ENCODE measurements around the gene ERBIN. TPM values are rescaled to one million over a fixed set of nuclear protein-coding genes. Genes with fewer than 3 reads are reported as not detected.
"Not testable (repeated sequence)": the region's sequence is repeated elsewhere in the genome, so short reads cannot be mapped to it uniquely, and the experiment has no call there.

ERBIN gene
- polyA plus RNA-seq, 1 of the 3 experiments (the other 2 are of a cell fraction): 10.3 TPM

GRCh38 chr5:65970481-65971367 is 44.3 kb downstream of the ERBIN start (continued):
- TF ChIP-seq POLR2AphosphoS5 (IDR thresholded peaks at IDR 0.05; ENCODE audit: low read depth, low read length) (no peak), ZBTB33 (IDR thresholded peaks at IDR 0.05; ENCODE audit: borderline replicate concordance, low read depth) (no peak), TCF12 (IDR thresholded peaks at IDR 0.05) (no peak)

GRCh38 chr5:65971643-65972042 is 45.3 kb downstream of the ERBIN start:
- Histone ChIP-seq H3K79me2 (ENCODE audit: insufficient read depth) (peaks cover 99% of the 10 kb centered on the region), H4K20me1 (ENCODE audit: insufficient read depth) (peaks cover 91% of the 10 kb centered on the region), H3K9me3 (no peaks in the 10 kb centered on the region), H2AFZ (ENCODE audit: low read depth) (no peak overlapping the region), H3K4me1 (ENCODE audit: control insufficient read depth in 1 of 2, insufficient read depth in 2 of 2, low read depth in 1 of 2, low read length in 1 of 2) (peaks cover 4 to 18% of the 10 kb centered on the region in 2 experiments; a peak in 3 of 4 replicates), H3K27ac (ENCODE audit: low read depth in 2 of 2, low read length in 1 of 2) (no peak overlapping the region), H3K27me3 (ENCODE audit: insufficient read depth) (no peaks in the 10 kb centered on the region), H3K4me2 (no peak overlapping the region), H3F3A (replicated peaks; ENCODE audit: insufficient read depth) (no peaks in the 10 kb centered on the region), H3K4me3 (ENCODE audit: low read depth in 2 of 2, low read length in 1 of 2) (no peak overlapping the region), H3K36me3 (replicated peaks in 1 of 2; ENCODE audit: control insufficient read depth in 1 of 2, insufficient read depth in 2 of 2, low read length in 1 of 2) (peaks cover 0 to 9% of the 10 kb centered on the region in 2 experiments), H3K9ac (no peak overlapping the region), H3K9me2 (no peaks in the 10 kb centered on the region)
- ChIA-PET POLR2A (no interaction called here), CTCF (interaction anchor here (1.2 kb wide), 2 partner anchors 15 to 35 kb away, joined by 3 to 4 read pairs; no protein-coding TSS in a partner anchor)
- TF ChIP-seq MAX (IDR thresholded peaks at IDR 0.05; ENCODE audit: low read depth): no peak
- no peak for TF ChIP-seq PBX3 (IDR thresholded peaks at IDR 0.05)
- no peak for TF ChIP-seq USF1 (IDR thresholded peaks at IDR 0.05; ENCODE audit: borderline replicate concordance, low read depth)
- no peak for TF ChIP-seq YY1 (IDR thresholded peaks at IDR 0.05; ENCODE audit: low read depth)
- TF ChIP-seq ELF1 (IDR thresholded peaks at IDR 0.05): no peak
- no peak for TF ChIP-seq CHD2 (IDR thresholded peaks at IDR 0.05; ENCODE audit: low read length, partially characterized antibody)
- TF ChIP-seq RCOR1 (IDR thresholded peaks at IDR 0.05; ENCODE audit: low read length): no peak
- TF ChIP-seq NFIC (IDR thresholded peaks at IDR 0.05; ENCODE audit: borderline replicate concordance): no peak
- no peak for TF ChIP-seq RXRA (IDR thresholded peaks at IDR 0.05; ENCODE audit: borderline replicate concordance, low read depth)
- TF ChIP-seq SMC3 (IDR thresholded peaks at IDR 0.05; ENCODE audit: low read depth, low read length): no peak
- no peak for TF ChIP-seq EZH2phosphoT487 (IDR thresholded peaks at IDR 0.05; ENCODE audit: borderline replicate concordance, low read depth)
- no peak for TF ChIP-seq RFX5 (IDR thresholded peaks at IDR 0.05; ENCODE audit: low read length)
- TF ChIP-seq CTCF (IDR thresholded peaks at IDR 0.05): no peak
- no peak for TF ChIP-seq JUND (IDR thresholded peaks at IDR 0.05)
- no peak for TF ChIP-seq TAF1 (IDR thresholded peaks at IDR 0.05; ENCODE audit: borderline replicate concordance, low read depth, low read length)
- TF ChIP-seq FOSL2 (IDR thresholded peaks at IDR 0.05; ENCODE audit: borderline replicate concordance, low read depth): no peak
- no peak for TF ChIP-seq NRF1 (IDR thresholded peaks at IDR 0.05; ENCODE audit: low read depth, low read length)
- no peak for TF ChIP-seq POLR2AphosphoS5 (IDR thresholded peaks at IDR 0.05; ENCODE audit: low read depth, low read length)
- no peak for TF ChIP-seq GABPA (IDR thresholded peaks at IDR 0.05; ENCODE audit: low read depth)
- no peak for DNase-seq
- WGBS (ENCODE audit: low lambda C conversion rate): 94% methylated on average over 3 of the region's 3 CpGs

- CTCF ChIA-PET: interaction anchor here (0.6 to 1.2 kb wide), 2 partner anchors 13 to 19 kb away, joined by 3 to 4 read pairs; no protein-coding TSS in a partner anchor
- POLR2A ChIA-PET; H3K4me2 ChIP-seq; H3K9me3 ChIP-seq; H3F3A ChIP-seq (replicated peaks; ENCODE audit: insufficient read depth); DNase-seq; H3K36me3 ChIP-seq (replicated peaks in 1 of 2; ENCODE audit: control insufficient read depth in 1 of 2, insufficient read depth in 2 of 2, low read length in 1 of 2); H3K9ac ChIP-seq; H3K27me3 ChIP-seq (ENCODE audit: insufficient read depth); H3K4me3 ChIP-seq (ENCODE audit: low read depth in 2 of 2, low read length in 1 of 2); H2AFZ ChIP-seq (ENCODE audit: low read depth); H3K9me2 ChIP-seq; H3K27ac ChIP-seq (ENCODE audit: low read depth in 2 of 2, low read length in 1 of 2): not testable (repeated sequence)
- Histone ChIP-seq H4K20me1 (ENCODE audit: insufficient read depth) (peaks cover 81% of the 10 kb centered on the region), H3K4me1 (ENCODE audit: control insufficient read depth in 1 of 2, insufficient read depth in 2 of 2, low read depth in 1 of 2, low read length in 1 of 2) (peaks cover 4 to 18% of the 10 kb centered on the region in 2 experiments; a peak in 3 of 4 replicates), H3K79me2 (ENCODE audit: insufficient read depth) (peaks cover 93% of the 10 kb centered on the region)
- 98% methylated on average over 3 of the region's 3 CpGs for WGBS (ENCODE audit: low lambda C conversion rate)
These were observed 46.5 kb downstream of the ERBIN start for GRCh38 chr5:65972896-65973295.

Data from SK-N-SH (cell line).